GM19238 (cell line): ENCODE measurements around the gene TOP2B.

Experiments
- DNase-seq: peaks from one replicate; pipeline ENCODE4 v3.0.0; 2011; ENCODE audit warnings: low spot score; ENCODE audit not compliant: insufficient read length

The TOP2B gene

GRCh38 chr3:25677121-25677520, 12.4 kb upstream of the TOP2B start:
- no peak for DNase-seq

- DNase-seq, result no peak
Measured at GRCh38 chr3:25674670-25675069, 10.0 kb upstream of the TOP2B start.

- no peak for DNase-seq
Measured at GRCh38 chr3:25673738-25674298, 9.1 kb upstream of the TOP2B start.

- DNase-seq, result peak; percentile 39
Measured at GRCh38 chr3:25665315-25666280, 891 bp upstream of the TOP2B start.

GRCh38 chr3:25663869-25664811, 567 bp downstream of the TOP2B start:
- peak; percentile 31 for DNase-seq

- no peak for DNase-seq
Measured at GRCh38 chr3:25663347-25663868, 1.3 kb downstream of the TOP2B start.

GRCh38 chr3:25662736-25663320, 1.9 kb downstream of the TOP2B start:
- DNase-seq, result no peak

GRCh38 chr3:25661694-25662437, 2.8 kb downstream of the TOP2B start:
- no peak for DNase-seq

GRCh38 chr3:25658836-25659235, 5.9 kb downstream of the TOP2B start:
- DNase-seq, result no peak

- DNase-seq, result no peak
Measured at GRCh38 chr3:25657293-25657692, 7.4 kb downstream of the TOP2B start.

- no peak for DNase-seq
Measured at GRCh38 chr3:25655659-25656058, 9.0 kb downstream of the TOP2B start.

GRCh38 chr3:25654576-25654975, 10.1 kb downstream of the TOP2B start:
- DNase-seq, result no peak

GRCh38 chr3:25653322-25653721, 11.4 kb downstream of the TOP2B start:
- DNase-seq, result no peak

- DNase-seq, result no peak
Measured at GRCh38 chr3:25652921-25653320, 11.8 kb downstream of the TOP2B start.

GRCh38 chr3:25648925-25649830, 15.5 kb downstream of the TOP2B start:
- DNase-seq, result no peak

- DNase-seq, result peak; percentile 15
Measured at GRCh38 chr3:25648107-25648535, 16.6 kb downstream of the TOP2B start.

- DNase-seq, result no peak
Measured at GRCh38 chr3:25635038-25635437, 29.7 kb downstream of the TOP2B start.

GRCh38 chr3:25633919-25634318, 30.8 kb downstream of the TOP2B start:
- DNase-seq, result no peak

- DNase-seq, result no peak
Measured at GRCh38 chr3:25631989-25632388, 32.7 kb downstream of the TOP2B start.
